Thyroid gland (tissue), 4 donors: Measurements from ENCODE around the gene PCBP4.

Experiments
- POLR2A ChIP-seq, 2 donors: fragments of 450-650 bp; IDR thresholded peaks; one replicate each; pipeline ENCODE4 v1.6.1; 2017; ENCODE audit warnings: antibody characterized with exemption in 2 of 2, mild to moderate bottlenecking in 2 of 2, moderate library complexity in 1 of 2
- TF ChIP-seq, protein P1 (sequence below), 6 experiments: fragments of 200-600 bp in 3 of 6; fragments of 450-650 bp in 3 of 6; sonication (generic) in 3 of 6; IDR thresholded peaks; one replicate each; pipeline ENCODE4 v1.5.1; 2016 to 2019; ENCODE audit warnings: antibody characterized with exemption in 6 of 6, mild to moderate bottlenecking in 2 of 6, inconsistent platforms in 1 of 6, moderate library complexity in 1 of 6

DNA sequence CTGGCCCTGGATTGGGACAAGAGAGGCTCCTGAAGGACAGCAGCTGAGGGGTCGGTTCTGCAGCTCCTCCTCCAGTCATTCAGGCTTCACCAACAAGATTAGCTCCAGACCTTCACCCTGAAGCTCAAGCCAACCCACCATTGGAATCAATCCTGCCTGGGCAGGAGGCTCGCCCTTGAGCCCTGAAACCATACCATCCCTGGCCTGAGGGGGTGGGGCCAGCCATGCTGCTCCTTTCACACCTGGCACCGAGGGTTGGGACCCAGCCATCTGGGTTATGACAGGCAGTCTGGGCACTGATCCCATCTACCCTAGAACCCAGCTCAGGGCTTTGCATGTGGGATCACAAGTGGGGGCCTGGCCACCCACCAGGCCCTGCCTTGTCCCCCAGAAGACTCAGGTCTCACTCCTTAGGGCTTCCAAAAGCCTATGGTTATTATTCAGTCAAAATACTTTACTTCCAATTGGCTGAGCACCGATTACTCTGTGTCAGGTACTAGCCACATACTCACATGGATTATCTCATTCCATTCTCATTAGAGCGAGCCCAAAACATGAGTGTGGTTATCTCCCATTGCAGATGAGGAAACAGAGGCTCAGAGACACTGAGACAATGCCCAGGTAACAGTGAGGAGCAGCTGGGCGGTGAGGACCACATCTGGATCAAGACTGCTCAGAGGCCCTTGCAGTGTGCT lies 3.5 kb upstream of the PCBP4 start:
- TF ChIP-seq, protein P1, sequence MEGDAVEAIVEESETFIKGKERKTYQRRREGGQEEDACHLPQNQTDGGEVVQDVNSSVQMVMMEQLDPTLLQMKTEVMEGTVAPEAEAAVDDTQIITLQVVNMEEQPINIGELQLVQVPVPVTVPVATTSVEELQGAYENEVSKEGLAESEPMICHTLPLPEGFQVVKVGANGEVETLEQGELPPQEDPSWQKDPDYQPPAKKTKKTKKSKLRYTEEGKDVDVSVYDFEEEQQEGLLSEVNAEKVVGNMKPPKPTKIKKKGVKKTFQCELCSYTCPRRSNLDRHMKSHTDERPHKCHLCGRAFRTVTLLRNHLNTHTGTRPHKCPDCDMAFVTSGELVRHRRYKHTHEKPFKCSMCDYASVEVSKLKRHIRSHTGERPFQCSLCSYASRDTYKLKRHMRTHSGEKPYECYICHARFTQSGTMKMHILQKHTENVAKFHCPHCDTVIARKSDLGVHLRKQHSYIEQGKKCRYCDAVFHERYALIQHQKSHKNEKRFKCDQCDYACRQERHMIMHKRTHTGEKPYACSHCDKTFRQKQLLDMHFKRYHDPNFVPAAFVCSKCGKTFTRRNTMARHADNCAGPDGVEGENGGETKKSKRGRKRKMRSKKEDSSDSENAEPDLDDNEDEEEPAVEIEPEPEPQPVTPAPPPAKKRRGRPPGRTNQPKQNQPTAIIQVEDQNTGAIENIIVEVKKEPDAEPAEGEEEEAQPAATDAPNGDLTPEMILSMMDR (IDR thresholded peaks at IDR 0.05): no peak
- TF ChIP-seq POLR2A (IDR thresholded peaks at IDR 0.05): no peak
